Testis (tissue), 3 donors: ENCODE results near the gene LAMB4. TPM values are rescaled to one million over a fixed set of nuclear protein-coding genes. Genes with fewer than 3 reads are reported as not detected.

Experiments used
- DNase-seq: peaks from one replicate; pipeline ENCODE4 v3.0.0-alpha.2; 2019
- H3K27ac ChIP-seq, 2 donors: fragments of 200-600 bp; sonication (generic); one replicate each; pipeline ENCODE4 v1.5.1; 2019
- H3K27me3 ChIP-seq: fragments of 200-600 bp; sonication (generic); one replicate; pipeline ENCODE4 v1.5.1; 2019
- H3K36me3 ChIP-seq: fragments of 200-600 bp; sonication (generic); one replicate; pipeline ENCODE4 v1.5.1; 2017; ENCODE audit warnings: low read depth; ENCODE audit errors: missing control alignments
- H3K4me1 ChIP-seq: fragments of 200-600 bp; sonication (generic); one replicate; pipeline ENCODE4 v1.5.1; 2019
- H3K4me3 ChIP-seq, 2 donors: fragments of 200-600 bp; sonication (generic); one replicate each; pipeline ENCODE4 v1.5.1; 2017 to 2019
- H3K9me3 ChIP-seq: fragments of 200-600 bp; sonication (generic); one replicate; pipeline ENCODE4 v1.5.1; 2017
- POLR2A ChIP-seq: fragments of 450-650 bp; IDR thresholded peaks from one replicate; pipeline ENCODE4 v1.6.1; 2017; ENCODE audit warnings: antibody characterized with exemption, mild to moderate bottlenecking, moderate library complexity
- WGBS, 2 donors: methylation state at CpG; one replicate each; pipeline ENCODE4 v1.1.5; 2018; 5-methylcytosine and 5-hydroxymethylcytosine counted together
- intact Hi-C: fragments of 100-400 bp; cut with DNase I; formaldehyde crosslinking; loops from one replicate; pipeline ENCODE4 v1.15.1; 2023; ENCODE audit warnings: low total_unique reads
- polyA plus RNA-seq: library from polyadenylated mRNA; stranded (reverse); fragments of 350-450 nt; fragmentation: Illumina TruSeq; extraction: RNeasy Lipid Tissue Mini Kit (QIAGEN cat#74804); gene quantifications from one replicate; pipeline ENCODE4 v1.2.3, GENCODE V29; 2014; ENCODE audit warnings: low read depth, low replicate concordance; ENCODE audit not compliant: insufficient read depth
- total RNA-seq, 2 donors: library from RNA; depleted of rRNA; stranded (reverse); fragments of >200 nt; gene quantifications; one replicate each; pipeline ENCODE4 v1.2.3, GENCODE V29; 2016
- TF ChIP-seq, protein P1 (sequence below), 3 experiments: fragments of 450-650 bp in 2 of 3; fragments of 200-600 bp in 1 of 3; sonication (generic) in 1 of 3; IDR thresholded peaks; one replicate each; pipeline ENCODE4 v1.5.1; 2016 to 2019; ENCODE audit warnings: antibody characterized with exemption in 3 of 3, mild to moderate bottlenecking in 2 of 3, moderate library complexity in 1 of 3

The LAMB4 gene
- total and polyA plus RNA-seq, 3 donors from 2014 or later: 2.8 to 3.1 (median 3.0) TPM

DNA sequence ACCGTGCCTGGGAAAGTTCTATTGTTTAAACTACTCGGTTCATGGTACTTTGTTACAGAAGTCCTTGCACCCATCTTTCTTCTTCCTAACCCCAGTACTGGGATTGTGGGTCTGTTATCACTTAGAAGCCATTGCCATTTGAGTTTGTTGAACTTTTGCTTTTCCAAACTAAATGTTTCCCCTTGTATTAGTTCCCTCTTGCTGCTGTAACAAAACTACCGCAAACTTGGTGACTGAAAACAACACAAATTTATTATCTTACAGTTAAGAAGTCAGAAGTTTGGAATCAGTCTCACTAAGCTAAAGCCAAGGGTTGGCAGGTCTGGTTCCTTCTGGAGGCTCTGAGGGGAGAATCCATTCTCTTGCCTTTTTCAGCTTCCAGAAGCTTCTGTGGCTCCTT is 6.9 kb upstream of the LAMB4 start:
- no peak for DNase-seq
- H3K27ac ChIP-seq: no peak overlapping the region
- no peaks in the 10 kb centered on the region for H3K27me3 ChIP-seq
- H3K4me1 ChIP-seq: no peaks in the 10 kb centered on the region
- H3K9me3 ChIP-seq: no peaks in the 10 kb centered on the region
- intact Hi-C loops: no loop called here
- no peaks in the 10 kb centered on the region for H3K36me3 ChIP-seq
- H3K4me3 ChIP-seq: no peak overlapping the region
- TF ChIP-seq, protein P1, sequence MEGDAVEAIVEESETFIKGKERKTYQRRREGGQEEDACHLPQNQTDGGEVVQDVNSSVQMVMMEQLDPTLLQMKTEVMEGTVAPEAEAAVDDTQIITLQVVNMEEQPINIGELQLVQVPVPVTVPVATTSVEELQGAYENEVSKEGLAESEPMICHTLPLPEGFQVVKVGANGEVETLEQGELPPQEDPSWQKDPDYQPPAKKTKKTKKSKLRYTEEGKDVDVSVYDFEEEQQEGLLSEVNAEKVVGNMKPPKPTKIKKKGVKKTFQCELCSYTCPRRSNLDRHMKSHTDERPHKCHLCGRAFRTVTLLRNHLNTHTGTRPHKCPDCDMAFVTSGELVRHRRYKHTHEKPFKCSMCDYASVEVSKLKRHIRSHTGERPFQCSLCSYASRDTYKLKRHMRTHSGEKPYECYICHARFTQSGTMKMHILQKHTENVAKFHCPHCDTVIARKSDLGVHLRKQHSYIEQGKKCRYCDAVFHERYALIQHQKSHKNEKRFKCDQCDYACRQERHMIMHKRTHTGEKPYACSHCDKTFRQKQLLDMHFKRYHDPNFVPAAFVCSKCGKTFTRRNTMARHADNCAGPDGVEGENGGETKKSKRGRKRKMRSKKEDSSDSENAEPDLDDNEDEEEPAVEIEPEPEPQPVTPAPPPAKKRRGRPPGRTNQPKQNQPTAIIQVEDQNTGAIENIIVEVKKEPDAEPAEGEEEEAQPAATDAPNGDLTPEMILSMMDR (IDR thresholded peaks at IDR 0.05): no peak
- no peak for TF ChIP-seq POLR2A
- 93 to 98% methylated on average over 3 of the region's 3 CpGs for WGBS, 2 donors

DNA sequence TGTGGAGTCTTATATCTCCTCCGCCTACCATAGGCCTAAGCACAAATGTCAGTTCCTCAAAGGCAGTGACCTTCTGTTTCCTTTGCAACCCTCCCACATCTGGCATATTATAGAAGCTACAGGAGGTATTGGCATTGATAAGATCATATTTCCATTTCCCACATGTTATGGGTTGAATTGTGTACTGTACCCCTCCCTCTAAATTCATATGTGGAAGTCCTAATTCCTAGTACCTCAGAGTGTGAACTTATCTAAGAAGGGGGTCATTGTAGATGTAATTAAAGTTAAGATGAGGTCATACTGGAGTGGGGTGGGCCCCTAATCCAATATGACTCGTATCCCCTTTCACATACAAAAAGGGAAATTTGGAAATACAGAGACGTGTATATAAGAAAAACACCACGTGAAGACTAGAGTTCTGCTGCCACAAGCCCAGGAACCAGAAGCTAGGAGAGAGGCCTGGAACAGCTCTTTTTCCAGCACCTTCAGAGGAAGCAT is 6.1 kb upstream of the LAMB4 start:
- Histone ChIP-seq H3K4me1 (no peaks in the 10 kb centered on the region), H3K4me3 (no peak overlapping the region), H3K9me3 (no peaks in the 10 kb centered on the region), H3K27me3 (no peaks in the 10 kb centered on the region), H3K36me3 (no peaks in the 10 kb centered on the region), H3K27ac (no peak overlapping the region)
- no peak for DNase-seq
- WGBS, 2 donors: 92 to 93% methylated on average over 4 of the region's 4 CpGs
- no peak for TF ChIP-seq POLR2A
- TF ChIP-seq, protein P1 (IDR thresholded peaks at IDR 0.05): no peak
- intact Hi-C loops: no loop called here

DNA sequence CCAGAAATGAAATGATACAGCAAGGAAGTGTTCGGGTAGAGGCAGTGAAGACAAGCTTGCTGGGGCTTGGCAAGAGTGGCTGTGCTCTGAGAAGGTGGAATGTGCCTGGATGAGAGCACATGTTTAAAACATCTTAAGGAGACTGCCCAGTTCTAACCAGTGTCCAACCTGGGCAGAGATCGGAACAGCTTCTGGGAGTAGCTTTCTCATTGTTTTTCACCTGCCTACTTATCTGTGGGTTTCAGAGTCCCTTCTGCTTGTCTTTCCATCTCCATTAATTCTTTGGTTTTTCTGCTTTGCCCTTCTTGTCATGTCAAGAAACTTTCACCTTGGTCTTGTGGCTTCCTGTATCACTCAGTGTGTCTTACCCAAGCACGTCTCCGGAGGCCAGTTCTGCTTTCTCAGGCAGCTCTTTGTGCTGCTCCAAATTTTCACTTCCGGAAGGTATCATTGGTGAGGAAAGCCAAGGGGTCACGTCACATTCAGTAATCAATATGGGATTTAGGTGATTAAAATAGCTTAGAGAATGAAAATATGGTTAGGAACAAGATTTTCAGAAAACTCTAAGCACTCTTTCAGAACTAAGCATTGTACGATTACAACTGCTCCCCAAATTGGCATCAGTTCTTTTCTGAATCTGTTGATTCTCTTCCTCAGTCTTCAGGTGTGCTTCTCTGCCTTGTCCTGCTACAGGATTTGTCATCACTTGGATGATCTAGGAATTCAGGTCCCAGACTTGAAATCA is 5.5 kb upstream of the LAMB4 start:
- TF ChIP-seq POLR2A: no peak
- TF ChIP-seq, protein P1 (IDR thresholded peaks at IDR 0.05): no peak
- WGBS, 2 donors: 81 to 88% methylated on average over 7 of the region's 7 CpGs
- intact Hi-C loops: no loop called here
- DNase-seq: no peak
- Histone ChIP-seq H3K4me3 (no peak overlapping the region), H3K27ac (no peak overlapping the region), H3K27me3 (no peaks in the 10 kb centered on the region), H3K9me3 (no peaks in the 10 kb centered on the region), H3K4me1 (no peaks in the 10 kb centered on the region), H3K36me3 (no peaks in the 10 kb centered on the region)

DNA sequence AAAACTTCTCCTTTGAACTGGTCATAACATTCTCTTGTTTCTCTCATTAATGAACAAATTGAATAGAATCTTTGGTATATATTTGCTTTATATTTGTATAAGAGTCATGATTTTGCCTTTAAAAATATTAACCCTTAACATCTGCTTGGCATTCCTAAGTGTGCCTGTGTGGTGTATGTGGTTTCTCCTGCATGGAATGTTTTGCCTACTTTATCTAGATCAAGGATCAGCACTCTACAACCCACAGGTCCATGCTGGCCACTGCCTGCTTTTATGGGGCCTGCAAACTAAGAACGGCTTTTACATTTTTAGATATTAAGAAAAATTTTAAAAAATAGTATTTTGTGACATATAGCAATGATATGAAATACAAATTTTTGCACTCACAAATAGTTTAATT is 4.3 kb upstream of the LAMB4 start:
- 93 to 94% methylated on average over 1 of the region's 1 CpG for WGBS, 2 donors
- no peak for TF ChIP-seq POLR2A
- TF ChIP-seq, protein P1 (IDR thresholded peaks at IDR 0.05): no peak
- intact Hi-C loops: no loop called here
- no peak for DNase-seq
- Histone ChIP-seq H3K36me3 (no peaks in the 10 kb centered on the region), H3K4me1 (no peaks in the 10 kb centered on the region), H3K27me3 (no peaks in the 10 kb centered on the region), H3K9me3 (no peaks in the 10 kb centered on the region), H3K27ac (no peak overlapping the region), H3K4me3 (no peak overlapping the region)
